Natural killer cell (primary cell): ENCODE measurements around the gene ADPRH. TPM values are rescaled to one million over a fixed set of nuclear protein-coding genes. Genes with fewer than 3 reads are reported as not detected.

Experiments used
- ATAC-seq, 3 donors: fragments of 150-1000 bp in 2 of 3; fragments of 200-7000 bp in 1 of 3; cut with Tn5 transposase; 1 replicate in 1 of 3; 2 replicates in 2 of 3; pipeline ENCODE4 v1.10.0; 2021; ENCODE audit warnings: mild to moderate bottlenecking in 2 of 3, moderate library complexity in 2 of 3
- DNase-seq, 2 donors: peaks; one replicate each; pipeline versions ENCODE4 v3.0.0 to v3.0.0-alpha.2; 2013 to 2021; ENCODE audit warnings: mixed read lengths in 1 of 2
- H3K27ac ChIP-seq: one replicate; pipeline ENCODE4 v1.5.1; 2013; ENCODE audit warnings: mild to moderate bottlenecking, low read length
- H3K27me3 ChIP-seq: one replicate; pipeline ENCODE4 v1.6.1; 2013; ENCODE audit warnings: low read length; ENCODE audit not compliant: control insufficient read depth, insufficient read depth
- H3K36me3 ChIP-seq: one replicate; pipeline ENCODE4 v1.6.1; 2013; ENCODE audit warnings: low read length; ENCODE audit not compliant: control insufficient read depth, insufficient read depth
- H3K4me1 ChIP-seq: one replicate; pipeline ENCODE4 v1.6.1; 2013; ENCODE audit warnings: low read length; ENCODE audit not compliant: control insufficient read depth, insufficient read depth
- H3K4me3 ChIP-seq: one replicate; pipeline ENCODE4 v1.5.1; 2013; ENCODE audit warnings: low read length
- H3K9me3 ChIP-seq: one replicate; pipeline ENCODE4 v1.6.1; 2013; ENCODE audit warnings: low read length; ENCODE audit not compliant: control insufficient read depth, insufficient read depth
- H3K27ac Mint-ChIP-seq, 2 donors: one replicate each; pipeline ENCODE4 v1.8.0; 2022; ENCODE audit warnings: mild to moderate bottlenecking in 2 of 2, mixed read lengths in 2 of 2, moderate library complexity in 1 of 2
- H3K27me3 Mint-ChIP-seq, 2 donors: one replicate each; pipeline ENCODE4 v1.8.0; 2022; ENCODE audit warnings: low read depth in 2 of 2, mixed read lengths in 2 of 2
- H3K36me3 Mint-ChIP-seq: one replicate; pipeline ENCODE4 v1.8.0; 2022; ENCODE audit warnings: mixed read lengths
- H3K4me1 Mint-ChIP-seq, 2 donors: one replicate each; pipeline ENCODE4 v1.8.0; 2022; ENCODE audit warnings: mixed read lengths in 2 of 2
- H3K4me3 Mint-ChIP-seq: one replicate; pipeline ENCODE4 v1.8.0; 2022; ENCODE audit warnings: mild to moderate bottlenecking, moderate library complexity, mixed read lengths
- H3K9me3 Mint-ChIP-seq, 2 donors: one replicate each; pipeline ENCODE4 v1.8.0; 2022; ENCODE audit warnings: mixed read lengths in 2 of 2
- WGBS: methylation state at CpG from one replicate; pipeline ENCODE4 v1.1.7; 2013; ENCODE audit warnings: missing lambda C conversion rate; ENCODE audit not compliant: insufficient coverage; 5-methylcytosine and 5-hydroxymethylcytosine counted together
- intact Hi-C: fragments of 100-400 bp; cut with micrococcal nuclease; formaldehyde crosslinking; loops from one replicate; pipeline ENCODE4 v1.14.2; 2022
- total RNA-seq, 4 donors: library from RNA; stranded (reverse); fragments of 120-200 nt in 1 of 4; gene quantifications; one replicate each; pipeline versions ENCODE4 v1.2.3 to v1.2.4, GENCODE V29; 2013 to 2022
- TF ChIP-seq, protein P1 (sequence below): fragments of 200-600 bp; IDR thresholded peaks from one replicate; pipeline ENCODE4 v1.8.0; 2022; ENCODE audit warnings: antibody characterized with exemption

Gene ADPRH
- total RNA-seq, 3 donors from 2014 or later (not counting 1 experiment from before 2014, with no cell fraction given): 3.8 to 6.2 (median 4.5) TPM

DNA sequence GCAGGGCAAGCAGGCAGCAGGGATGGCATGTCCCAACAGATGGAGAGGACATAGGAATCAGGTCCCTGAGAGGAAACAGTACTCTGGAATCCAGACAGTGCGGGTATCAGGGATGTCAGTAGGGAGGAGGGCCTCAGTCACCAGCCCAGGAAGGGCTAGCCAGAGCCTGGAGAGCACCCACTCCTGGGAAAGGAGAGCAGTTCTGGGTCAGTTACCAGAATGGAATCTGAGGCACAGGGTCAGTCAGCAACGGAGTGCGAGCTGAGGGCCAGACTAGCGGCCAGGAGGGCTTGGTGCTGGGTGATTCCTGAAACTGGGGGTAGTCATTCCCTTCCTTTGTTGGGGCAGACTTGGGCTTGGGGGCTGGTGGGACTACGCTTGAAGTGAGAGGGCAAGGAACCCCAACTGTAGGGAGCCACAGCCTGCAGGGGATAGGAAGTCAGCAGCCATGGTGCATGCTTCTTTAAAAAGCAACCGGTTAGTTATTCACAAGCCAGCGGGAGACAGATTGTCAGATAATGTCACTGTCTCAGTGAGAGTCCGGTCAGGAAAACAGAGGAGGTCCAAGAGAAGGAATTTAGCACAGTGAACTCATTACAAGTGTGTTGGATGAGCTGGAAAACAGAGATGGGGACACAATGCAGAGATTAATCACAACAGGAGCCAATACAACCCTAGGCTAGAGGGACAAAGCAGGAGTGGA is 46.3 kb downstream of the ADPRH start:
- Histone ChIP-seq H3K36me3 (no peaks in the 10 kb centered on the region), H3K27ac (no peak overlapping the region), H3K27me3 (no peaks in the 10 kb centered on the region), H3K4me3 (no peak overlapping the region), H3K9me3 (no peaks in the 10 kb centered on the region), H3K4me1 (peaks cover 21% of the 10 kb centered on the region)
- H3K27ac Mint-ChIP-seq: no peak overlapping the region
- ATAC-seq: no peak
- no peaks in the 10 kb centered on the region for H3K36me3 Mint-ChIP-seq
- H3K9me3 Mint-ChIP-seq: no peaks in the 10 kb centered on the region
- no peak for DNase-seq
- intact Hi-C loops: no loop called here
- H3K4me3 Mint-ChIP-seq: no peak overlapping the region
- TF ChIP-seq, protein P1, sequence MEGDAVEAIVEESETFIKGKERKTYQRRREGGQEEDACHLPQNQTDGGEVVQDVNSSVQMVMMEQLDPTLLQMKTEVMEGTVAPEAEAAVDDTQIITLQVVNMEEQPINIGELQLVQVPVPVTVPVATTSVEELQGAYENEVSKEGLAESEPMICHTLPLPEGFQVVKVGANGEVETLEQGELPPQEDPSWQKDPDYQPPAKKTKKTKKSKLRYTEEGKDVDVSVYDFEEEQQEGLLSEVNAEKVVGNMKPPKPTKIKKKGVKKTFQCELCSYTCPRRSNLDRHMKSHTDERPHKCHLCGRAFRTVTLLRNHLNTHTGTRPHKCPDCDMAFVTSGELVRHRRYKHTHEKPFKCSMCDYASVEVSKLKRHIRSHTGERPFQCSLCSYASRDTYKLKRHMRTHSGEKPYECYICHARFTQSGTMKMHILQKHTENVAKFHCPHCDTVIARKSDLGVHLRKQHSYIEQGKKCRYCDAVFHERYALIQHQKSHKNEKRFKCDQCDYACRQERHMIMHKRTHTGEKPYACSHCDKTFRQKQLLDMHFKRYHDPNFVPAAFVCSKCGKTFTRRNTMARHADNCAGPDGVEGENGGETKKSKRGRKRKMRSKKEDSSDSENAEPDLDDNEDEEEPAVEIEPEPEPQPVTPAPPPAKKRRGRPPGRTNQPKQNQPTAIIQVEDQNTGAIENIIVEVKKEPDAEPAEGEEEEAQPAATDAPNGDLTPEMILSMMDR: no peak
- WGBS: 92% methylated on average over 8 of the region's 8 CpGs
- peaks cover 0 to 21% of the 10 kb centered on the region in 2 donors for H3K4me1 Mint-ChIP-seq
- H3K27me3 Mint-ChIP-seq: peaks cover 0 to 3% of the 10 kb centered on the region in 2 donors

DNA sequence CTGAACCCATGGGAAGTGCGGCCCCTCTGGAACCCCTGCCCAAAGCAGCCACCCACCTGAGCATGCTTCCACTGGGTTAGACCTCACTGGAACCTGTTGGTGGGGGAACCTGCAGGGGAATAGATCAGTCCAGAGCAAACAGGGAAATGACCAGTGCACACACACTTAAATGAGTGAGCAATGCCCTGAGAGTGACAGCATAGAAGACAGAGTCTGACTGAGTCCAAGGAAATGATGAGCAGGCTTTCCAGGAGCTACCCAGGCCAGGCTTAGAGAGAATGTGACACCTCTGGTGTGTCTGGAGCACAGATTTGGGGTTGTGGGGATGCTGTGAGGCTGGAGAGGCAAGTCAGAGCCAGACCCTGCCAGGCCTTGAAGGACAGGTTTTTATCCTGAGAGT is 46.9 kb downstream of the ADPRH start:
- Histone ChIP-seq H3K27me3 (no peaks in the 10 kb centered on the region), H3K27ac (no peak overlapping the region), H3K4me3 (no peak overlapping the region), H3K36me3 (no peaks in the 10 kb centered on the region), H3K9me3 (no peaks in the 10 kb centered on the region), H3K4me1 (peaks cover 21% of the 10 kb centered on the region)
- WGBS: 100% methylated on average over 1 of the region's 1 CpG
- no peak for DNase-seq
- H3K27ac Mint-ChIP-seq: no peak overlapping the region
- intact Hi-C loops: no loop called here
- no peaks in the 10 kb centered on the region for H3K36me3 Mint-ChIP-seq
- peaks cover 0 to 3% of the 10 kb centered on the region in 2 donors for H3K27me3 Mint-ChIP-seq
- peaks cover 0 to 21% of the 10 kb centered on the region in 2 donors for H3K4me1 Mint-ChIP-seq
- ATAC-seq: no peak
- H3K9me3 Mint-ChIP-seq: no peaks in the 10 kb centered on the region
- H3K4me3 Mint-ChIP-seq: no peak overlapping the region
- TF ChIP-seq, protein P1: no peak

DNA sequence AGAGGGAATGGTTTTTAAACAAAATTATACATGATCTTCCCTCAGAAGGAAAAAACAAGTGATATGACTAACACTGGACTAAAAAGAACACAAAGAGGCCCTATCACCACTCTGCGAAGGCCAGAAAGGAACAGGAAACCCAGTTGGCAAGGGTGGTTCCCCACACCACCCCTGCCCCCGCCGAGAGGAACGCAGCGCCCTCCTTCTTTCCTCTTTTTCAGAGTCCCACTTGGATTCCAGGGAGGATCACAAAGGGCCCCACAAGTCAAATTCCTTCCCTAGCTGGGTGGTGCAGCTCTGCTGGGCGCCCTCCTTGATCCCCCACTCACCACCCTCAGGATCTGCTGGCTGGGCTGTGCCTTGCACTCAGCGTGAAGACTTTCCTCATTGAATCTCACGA is 48.2 kb downstream of the ADPRH start:
- ATAC-seq (peak; percentile 50 to 68 (median 65)), DNase-seq (peak in 1 of 2 donors; percentile 39)
- Histone ChIP-seq H3K4me1 (peaks cover 21% of the 10 kb centered on the region), H3K27me3 (no peaks in the 10 kb centered on the region), H3K36me3 (no peaks in the 10 kb centered on the region), H3K4me3 (no peak overlapping the region), H3K9me3 (no peaks in the 10 kb centered on the region), H3K27ac (peak overlapping the region; percentile 20)
- WGBS: 29% methylated on average over 8 of the region's 8 CpGs
- Mint-ChIP-seq H3K4me3 (no peak overlapping the region), H3K4me1 (peaks cover 0 to 21% of the 10 kb centered on the region in 2 donors), H3K27ac (peak overlapping the region in 1 of 2 donors; percentile 59), H3K27me3 (peaks cover 0 to 3% of the 10 kb centered on the region in 2 donors), H3K9me3 (no peaks in the 10 kb centered on the region), H3K36me3 (no peaks in the 10 kb centered on the region)
- intact Hi-C loops: no loop called here
- TF ChIP-seq, protein P1: no peak
